ENCODE results near the gene ME1. TPM values are rescaled to one million over a fixed set of nuclear protein-coding genes. Genes with fewer than 3 reads are reported as not detected.

Gene ME1
- total RNA-seq, 2 experiments from 2014 or later = 0.25 to 0.49 TPM

- Mint-ChIP-seq H3K4me3 (no peak overlapping the region), H3K27ac (no peak overlapping the region), H3K36me3 (ENCODE audit: low read depth) (no peaks in the 10 kb centered on the region), H3K4me1 (ENCODE audit: low read depth) (no peaks in the 10 kb centered on the region), H3K9me3 (no peaks in the 10 kb centered on the region), H3K27me3 (no peaks in the 10 kb centered on the region)
- ChIA-PET POLR2A (interaction anchor here (1.0 kb wide), 1 partner anchor 15 kb away, joined by 3 read pairs; no protein-coding TSS in a partner anchor), CTCF (interaction anchor here (1.0 to 1.6 kb wide), 2 partner anchors 19 to 44 kb away, joined by 3 read pairs; no protein-coding TSS in a partner anchor)
- ATAC-seq (no peak), DNase-seq (no peak)
- TF ChIP-seq CTCF (IDR thresholded peaks at IDR 0.05) = no peak
- intact Hi-C loops (cut with micrococcal nuclease) = no loop called here
Observed at GRCh38 chr6:83417880-83418663, 12.8 kb downstream of the ME1 start.

DNA sequence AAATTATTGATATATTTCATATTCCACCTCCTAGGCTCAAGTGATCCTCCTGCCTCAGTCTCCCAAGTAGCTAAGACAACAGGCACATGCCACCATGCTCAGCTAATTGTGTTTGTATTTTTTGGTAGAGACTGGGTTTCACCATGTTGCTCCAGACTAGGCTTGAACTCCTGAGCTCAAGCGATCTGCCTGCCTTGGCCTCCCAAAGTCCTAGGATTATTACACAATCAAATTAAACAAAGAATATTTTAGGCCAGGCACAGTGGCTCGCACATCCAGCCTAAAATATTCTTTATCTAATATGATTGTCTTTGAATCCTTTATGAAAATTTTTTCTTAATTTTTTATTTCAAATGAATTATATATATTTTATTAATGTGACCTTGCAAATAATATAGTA, 17.8 kb downstream of the ME1 start:
- no peaks in the 10 kb centered on the region for H3K4me1 Mint-ChIP-seq (ENCODE audit: low read depth)
- no peaks in the 10 kb centered on the region for H3K9me3 Mint-ChIP-seq
- ChIA-PET POLR2A (no interaction called here), CTCF (no interaction called here)
- intact Hi-C loops (cut with micrococcal nuclease) = no loop called here
- H3K27me3 Mint-ChIP-seq = peaks cover 5% of the 10 kb centered on the region
- H3K36me3 Mint-ChIP-seq (ENCODE audit: low read depth) = no peaks in the 10 kb centered on the region
- no peak for TF ChIP-seq CTCF (IDR thresholded peaks at IDR 0.05)
- ATAC-seq (no peak), DNase-seq (no peak)
- no peak overlapping the region for H3K27ac Mint-ChIP-seq
- no peak overlapping the region for H3K4me3 Mint-ChIP-seq

DNA sequence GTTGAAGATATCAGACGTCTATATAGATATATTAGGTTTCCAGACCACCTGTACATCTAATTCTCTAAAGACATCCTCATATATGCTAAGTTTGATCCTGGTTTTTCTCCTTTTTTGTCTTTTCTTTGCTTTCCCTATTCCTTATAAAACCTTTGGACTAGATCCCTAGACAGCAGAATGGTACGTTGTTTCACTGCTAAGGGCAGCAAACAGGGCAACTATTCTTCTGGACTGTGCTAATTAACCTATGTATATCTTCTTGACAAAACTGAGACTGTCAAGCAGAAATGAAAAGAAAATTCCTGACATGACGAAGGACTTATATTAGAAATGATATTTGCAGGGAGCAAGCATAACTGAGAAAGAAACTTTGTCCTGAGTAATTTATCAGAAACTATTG, 19.1 kb downstream of the ME1 start:
- H3K27ac Mint-ChIP-seq = no peak overlapping the region
- H3K9me3 Mint-ChIP-seq = no peaks in the 10 kb centered on the region
- POLR2A ChIA-PET = no interaction called here
- H3K4me3 Mint-ChIP-seq = no peak overlapping the region
- no peak for TF ChIP-seq CTCF (IDR thresholded peaks at IDR 0.05)
- H3K36me3 Mint-ChIP-seq (ENCODE audit: low read depth) = no peaks in the 10 kb centered on the region
- CTCF ChIA-PET = no interaction called here
- H3K4me1 Mint-ChIP-seq (ENCODE audit: low read depth) = no peaks in the 10 kb centered on the region
- intact Hi-C loops (cut with micrococcal nuclease) = no loop called here
- ATAC-seq (no peak), DNase-seq (no peak)
- H3K27me3 Mint-ChIP-seq = peaks cover 5% of the 10 kb centered on the region

GRCh38 chr6:83403191-83403590, 27.7 kb downstream of the ME1 start:
- Mint-ChIP-seq H3K9me3 (no peaks in the 10 kb centered on the region), H3K27ac (no peak overlapping the region), H3K36me3 (ENCODE audit: low read depth) (no peaks in the 10 kb centered on the region), H3K4me1 (ENCODE audit: low read depth) (no peaks in the 10 kb centered on the region), H3K27me3 (peaks cover 1% of the 10 kb centered on the region), H3K4me3 (no peak overlapping the region)
- POLR2A ChIA-PET = interaction anchor here (1.0 kb wide), 1 partner anchor 15 kb away, joined by 3 read pairs; no protein-coding TSS in a partner anchor
- TF ChIP-seq CTCF (IDR thresholded peaks at IDR 0.05) = no peak
- intact Hi-C loops (cut with micrococcal nuclease) = no loop called here
- CTCF ChIA-PET = no interaction called here
- ATAC-seq (no peak), DNase-seq (no peak)

DNA sequence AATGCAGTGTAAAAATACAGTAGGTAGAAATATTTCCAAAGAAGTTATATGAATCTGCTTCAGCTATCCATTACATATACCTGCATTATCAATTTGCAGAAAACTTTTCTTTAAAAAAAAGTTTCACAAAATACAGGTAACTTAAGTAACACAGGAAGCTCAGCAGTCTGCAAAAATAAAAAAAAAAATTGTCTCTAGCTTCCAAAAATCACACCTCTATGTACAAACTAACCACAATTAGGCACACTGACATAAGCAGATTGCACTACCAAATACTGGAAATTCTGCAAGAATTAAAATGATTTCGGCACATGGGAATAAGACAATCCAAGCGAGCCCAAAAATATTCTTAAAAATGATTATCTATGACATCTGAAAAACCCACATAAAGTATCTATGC, 41.2 kb downstream of the ME1 start:
- TF ChIP-seq CTCF (IDR thresholded peaks at IDR 0.05) = no peak
- ChIA-PET CTCF (no interaction called here), POLR2A (no interaction called here)
- Mint-ChIP-seq H3K36me3 (ENCODE audit: low read depth) (no peaks in the 10 kb centered on the region), H3K9me3 (no peaks in the 10 kb centered on the region), H3K27ac (no peak overlapping the region), H3K4me3 (no peak overlapping the region), H3K4me1 (ENCODE audit: low read depth) (no peaks in the 10 kb centered on the region), H3K27me3 (no peaks in the 10 kb centered on the region)
- no peak for DNase-seq
- ATAC-seq = no peak
- intact Hi-C loops (cut with micrococcal nuclease) = no loop called here
